Gastroesophageal sphincter (tissue), 4 donors: ENCODE data around the gene HERC5. TPM values are rescaled to one million over a fixed set of nuclear protein-coding genes. Genes with fewer than 3 reads are reported as not detected.
A peak's percentile ranks its signal among the peaks of the same experiment; 100 is the strongest.

ENCODE experiments used
- ATAC-seq: fragments of 150-250 bp; one replicate; pipeline ENCODE4 v1.9.1; 2016; ENCODE audit warnings: mild to moderate bottlenecking, moderate library complexity
- H3K27ac ChIP-seq, 4 donors: fragments of 200-600 bp; sonication (generic) in 3 of 4; 1 replicate in 3 of 4; 2 replicates in 1 of 4; pipeline ENCODE4 v1.5.1; 2016 to 2019
- H3K27me3 ChIP-seq: fragments of 200-600 bp; sonication (generic); one replicate; pipeline ENCODE4 v1.5.1; 2019
- H3K36me3 ChIP-seq, 2 donors: fragments of 200-600 bp; sonication (generic); one replicate each; pipeline ENCODE4 v1.5.1; 2019; ENCODE audit warnings: control low read depth in 1 of 2
- H3K4me1 ChIP-seq, 3 donors: fragments of 200-600 bp; sonication (generic); 1 replicate in 2 of 3; 2 replicates in 1 of 3; pipeline ENCODE4 v1.5.1; 2016 to 2019; ENCODE audit warnings: control low read depth in 2 of 3
- H3K4me3 ChIP-seq, 2 donors: fragments of 200-600 bp; sonication (generic); one replicate each; pipeline ENCODE4 v1.5.1; 2019; ENCODE audit warnings: mild to moderate bottlenecking in 1 of 2, moderate library complexity in 1 of 2
- H3K9me3 ChIP-seq, 3 donors: fragments of 200-600 bp; sonication (generic); one replicate each; pipeline ENCODE4 v1.5.1; 2017 to 2019; ENCODE audit warnings: control low read depth in 2 of 3
- EP300 ChIP-seq: sonication (generic); formaldehyde crosslinking; IDR thresholded peaks from one replicate; pipeline ENCODE4 v1.6.1; 2017; ENCODE audit warnings: antibody characterized with exemption, mild to moderate bottlenecking
- POLR2A ChIP-seq, 2 donors: fragments of 450-650 bp; IDR thresholded peaks; one replicate each; pipeline ENCODE4 v1.6.1; 2017; ENCODE audit warnings: antibody characterized with exemption in 2 of 2, mild to moderate bottlenecking in 2 of 2, moderate library complexity in 1 of 2
- POLR2AphosphoS5 ChIP-seq: sonication (generic); formaldehyde crosslinking; IDR thresholded peaks from one replicate; pipeline ENCODE4 v1.6.1; 2017; ENCODE audit warnings: antibody characterized with exemption
- WGBS, 2 donors: methylation state at CpG; one replicate each; pipeline ENCODE4 v1.1.5; 2018; ENCODE audit warnings: low coverage in 1 of 2; 5-methylcytosine and 5-hydroxymethylcytosine counted together
- total RNA-seq, 4 donors: library from RNA; depleted of rRNA; stranded (reverse); fragments of >200 nt; gene quantifications; one replicate each; pipeline ENCODE4 v1.1.0, GENCODE V29; 2016
- TF ChIP-seq, protein P1 (sequence below), 4 experiments: fragments of 200-600 bp in 2 of 4; fragments of 450-650 bp in 2 of 4; sonication (generic) in 1 of 4; IDR thresholded peaks; one replicate each; pipeline ENCODE4 v1.5.1; 2017 to 2019; ENCODE audit warnings: antibody characterized with exemption in 4 of 4, mild to moderate bottlenecking in 2 of 4, moderate library complexity in 2 of 4

Gene HERC5
- total RNA-seq, 4 donors from 2014 or later = 2.2 to 5.9 (median 3.9) TPM

DNA sequence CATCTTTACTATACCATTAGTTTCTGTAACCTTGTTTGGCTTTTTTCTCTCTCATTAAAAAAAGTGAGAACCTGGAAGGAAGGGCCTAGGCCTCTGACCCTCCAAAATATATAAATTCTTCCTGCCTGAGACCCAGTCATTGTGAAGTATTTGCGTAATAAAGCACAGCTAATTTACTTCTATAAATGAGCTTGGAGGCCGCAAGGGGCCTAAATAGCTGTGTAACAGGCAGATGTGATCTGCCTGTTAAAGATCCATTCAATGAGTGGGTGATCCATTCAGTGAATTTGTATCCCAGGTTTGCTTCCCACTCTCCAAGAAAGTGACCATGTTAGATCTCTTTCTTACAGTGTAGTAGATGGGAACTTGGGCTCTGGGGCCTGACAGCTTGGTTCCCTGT lies 67.3 kb downstream of the HERC5 start:
- Histone ChIP-seq H3K9me3 (no peaks in the 10 kb centered on the region), H3K4me3 (peak overlapping the region; percentile 75 to 90), H3K27me3 (no peaks in the 10 kb centered on the region), H3K27ac (peak overlapping the region; percentile 73 to 95 (median 91)), H3K36me3 (peaks cover 3 to 26% of the 10 kb centered on the region in 2 donors), H3K4me1 (peaks cover 7 to 45% (median 9%) of the 10 kb centered on the region in 3 donors)
- ATAC-seq = no peak
- TF ChIP-seq POLR2A (IDR thresholded peaks at IDR 0.05) = no peak
- no peak for TF ChIP-seq POLR2AphosphoS5
- TF ChIP-seq, protein P1, sequence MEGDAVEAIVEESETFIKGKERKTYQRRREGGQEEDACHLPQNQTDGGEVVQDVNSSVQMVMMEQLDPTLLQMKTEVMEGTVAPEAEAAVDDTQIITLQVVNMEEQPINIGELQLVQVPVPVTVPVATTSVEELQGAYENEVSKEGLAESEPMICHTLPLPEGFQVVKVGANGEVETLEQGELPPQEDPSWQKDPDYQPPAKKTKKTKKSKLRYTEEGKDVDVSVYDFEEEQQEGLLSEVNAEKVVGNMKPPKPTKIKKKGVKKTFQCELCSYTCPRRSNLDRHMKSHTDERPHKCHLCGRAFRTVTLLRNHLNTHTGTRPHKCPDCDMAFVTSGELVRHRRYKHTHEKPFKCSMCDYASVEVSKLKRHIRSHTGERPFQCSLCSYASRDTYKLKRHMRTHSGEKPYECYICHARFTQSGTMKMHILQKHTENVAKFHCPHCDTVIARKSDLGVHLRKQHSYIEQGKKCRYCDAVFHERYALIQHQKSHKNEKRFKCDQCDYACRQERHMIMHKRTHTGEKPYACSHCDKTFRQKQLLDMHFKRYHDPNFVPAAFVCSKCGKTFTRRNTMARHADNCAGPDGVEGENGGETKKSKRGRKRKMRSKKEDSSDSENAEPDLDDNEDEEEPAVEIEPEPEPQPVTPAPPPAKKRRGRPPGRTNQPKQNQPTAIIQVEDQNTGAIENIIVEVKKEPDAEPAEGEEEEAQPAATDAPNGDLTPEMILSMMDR (IDR thresholded peaks at IDR 0.05) = no peak
- TF ChIP-seq EP300 = no peak
- WGBS, 2 donors = 19 to 49% methylated on average over 2 of the region's 2 CpGs

DNA sequence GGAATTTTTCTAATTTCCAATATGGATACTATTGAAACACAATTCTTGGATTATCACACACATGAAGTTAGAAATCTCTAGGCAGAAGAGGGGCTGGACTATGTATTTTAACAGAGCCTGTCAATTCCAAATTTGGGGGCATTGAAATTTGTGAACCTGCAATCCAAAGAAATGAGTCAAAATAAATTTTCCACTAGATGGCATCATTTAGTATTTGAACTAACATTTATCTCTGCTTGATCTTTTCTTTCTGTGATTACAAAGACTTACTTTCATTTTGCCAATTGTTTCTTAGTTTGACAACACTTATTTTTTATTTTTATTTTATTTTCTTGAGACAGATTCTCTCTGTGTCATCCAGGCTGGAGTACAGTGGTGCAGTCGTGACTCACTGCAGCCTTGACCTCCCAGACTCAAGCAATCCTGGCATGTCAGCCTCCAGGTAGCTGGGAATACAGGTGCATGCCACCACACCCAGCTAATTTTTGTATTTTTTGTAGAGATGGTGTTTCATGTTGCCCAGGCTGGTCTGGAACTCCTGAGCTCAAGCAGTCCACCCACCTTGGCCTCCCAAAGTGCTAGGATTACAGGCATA lies 69.4 kb downstream of the HERC5 start:
- H3K27ac ChIP-seq = peak overlapping the region in 3 of 4 donors; percentile 64 to 93 (median 89)
- ATAC-seq = no peak
- no peak overlapping the region for H3K4me3 ChIP-seq
- H3K27me3 ChIP-seq = no peaks in the 10 kb centered on the region
- H3K36me3 ChIP-seq = peaks cover 2 to 5% of the 10 kb centered on the region in 2 donors
- WGBS, 2 donors = 14% methylated on average over 1 of the region's 1 CpG; no CpG with 5 or more reads in 1 of the 2 donors
- H3K9me3 ChIP-seq = no peaks in the 10 kb centered on the region
- H3K4me1 ChIP-seq = peaks cover 7 to 43% (median 9%) of the 10 kb centered on the region in 3 donors
- TF ChIP-seq POLR2AphosphoS5 = no peak
- TF ChIP-seq, protein P1 (IDR thresholded peaks at IDR 0.05) = peak in 3 of 4 experiments; percentile 15 to 21 (median 19)

DNA sequence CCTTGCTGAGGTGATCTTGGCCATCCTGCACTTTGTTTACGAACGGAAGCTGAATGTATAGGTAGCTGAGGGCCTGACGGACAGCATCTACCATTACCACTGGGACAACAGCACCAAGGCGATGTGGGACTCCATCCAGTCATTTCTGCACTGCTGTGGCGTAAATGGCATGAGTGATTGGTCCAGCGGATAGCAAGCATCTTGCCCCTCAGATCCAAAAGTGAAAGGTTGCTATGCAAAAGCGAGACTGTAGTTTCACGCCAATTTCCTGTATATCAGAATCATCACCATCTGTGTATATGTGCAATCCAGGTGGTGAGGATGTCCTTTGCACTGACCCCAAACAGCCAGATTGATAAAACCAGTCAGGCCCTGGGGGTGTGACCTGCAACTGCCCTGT lies 70.9 kb downstream of the HERC5 start:
- H3K9me3 ChIP-seq = no peaks in the 10 kb centered on the region
- TF ChIP-seq, protein P1 (IDR thresholded peaks at IDR 0.05) = no peak
- TF ChIP-seq POLR2A (IDR thresholded peaks at IDR 0.05) = no peak
- no peak for TF ChIP-seq EP300
- no peak for TF ChIP-seq POLR2AphosphoS5
- no peaks in the 10 kb centered on the region for H3K27me3 ChIP-seq
- H3K4me1 ChIP-seq = peaks cover 7 to 29% (median 9%) of the 10 kb centered on the region in 3 donors
- H3K4me3 ChIP-seq = no peak overlapping the region
- H3K36me3 ChIP-seq = no peaks in the 10 kb centered on the region
- no peak for ATAC-seq
- WGBS, 2 donors = 93 to 96% methylated on average over 6 of the region's 8 CpGs
- H3K27ac ChIP-seq = no peak overlapping the region

DNA sequence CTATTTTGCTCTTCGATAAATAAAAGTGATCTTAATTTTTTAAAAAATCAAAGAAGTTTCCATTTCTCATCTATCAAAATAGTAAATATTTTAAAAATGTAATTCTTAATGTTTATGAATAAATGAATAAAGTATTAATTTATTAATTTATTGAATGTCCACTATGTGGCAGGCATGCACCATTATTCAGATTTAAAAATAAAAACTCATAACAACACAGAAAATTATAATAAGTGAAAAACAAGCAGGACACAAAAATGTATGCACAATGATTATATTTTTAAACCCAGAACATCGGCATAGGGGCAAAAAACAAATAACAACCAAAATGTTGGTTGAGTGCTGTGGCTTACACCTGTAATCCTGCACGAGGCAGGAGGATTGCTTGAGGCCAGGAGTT lies 71.9 kb downstream of the HERC5 start:
- Histone ChIP-seq H3K4me3 (no peak overlapping the region), H3K36me3 (no peaks in the 10 kb centered on the region), H3K9me3 (no peaks in the 10 kb centered on the region), H3K27ac (no peak overlapping the region), H3K27me3 (no peaks in the 10 kb centered on the region), H3K4me1 (peaks cover 7 to 28% (median 9%) of the 10 kb centered on the region in 3 donors)
- WGBS, 2 donors = 70 to 74% methylated on average over 2 to 3 of the region's 3 CpGs
- TF ChIP-seq POLR2AphosphoS5 (no peak), EP300 (no peak), POLR2A (IDR thresholded peaks at IDR 0.05) (no peak)
- TF ChIP-seq, protein P1 (IDR thresholded peaks at IDR 0.05) = no peak
- no peak for ATAC-seq

DNA sequence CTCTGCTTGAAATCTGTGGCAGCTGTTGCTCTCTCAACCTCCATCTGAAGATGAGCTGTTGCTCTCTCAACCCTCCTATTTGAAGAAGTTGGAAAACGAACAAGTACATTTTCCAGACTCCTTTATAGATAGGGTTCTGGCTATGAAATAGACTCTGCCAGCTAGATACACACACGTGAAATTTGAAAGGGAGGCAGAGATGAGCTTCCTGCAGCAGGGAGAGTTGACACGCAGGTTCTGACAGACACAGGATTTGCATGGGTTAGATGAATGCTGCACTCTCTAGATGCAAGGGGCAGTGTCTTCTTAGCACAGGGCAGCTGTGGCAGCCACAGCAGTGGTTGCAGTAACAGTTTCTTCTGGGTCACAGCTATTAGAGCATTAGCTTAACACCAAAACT lies 74.6 kb downstream of the HERC5 start:
- Histone ChIP-seq H3K4me3 (no peak overlapping the region), H3K36me3 (no peaks in the 10 kb centered on the region), H3K9me3 (no peaks in the 10 kb centered on the region), H3K27ac (no peak overlapping the region), H3K4me1 (peaks cover 0 to 1% (median 1%) of the 10 kb centered on the region in 3 donors), H3K27me3 (no peaks in the 10 kb centered on the region)
- WGBS, 2 donors = 62 to 80% methylated on average over 1 to 3 of the region's 3 CpGs
- TF ChIP-seq, protein P1 (IDR thresholded peaks at IDR 0.05) = no peak
- TF ChIP-seq POLR2AphosphoS5 (no peak), EP300 (no peak), POLR2A (IDR thresholded peaks at IDR 0.05) (no peak)
- ATAC-seq = no peak
